CD14-positive monocyte (primary cell): ENCODE results near the gene ERMAP. TPM values are rescaled to one million over a fixed set of nuclear protein-coding genes. Genes with fewer than 3 reads are reported as not detected.

Experiments
- DNase-seq, 3 donors: peaks; one replicate each; pipeline ENCODE4 v3.0.0-alpha.2; 2011 to 2022
- H2AFZ ChIP-seq: 2 replicates; pipeline ENCODE4 v1.6.0; 2012; ENCODE audit warnings: mild to moderate bottlenecking, low read depth, low read length, inconsistent platforms; ENCODE audit not compliant: insufficient read depth, poor library complexity, severe bottlenecking
- H3K27ac ChIP-seq, 2 donors: 1 replicate in 1 of 2; 2 replicates in 1 of 2; pipeline ENCODE4 v1.5.1; 2012 to 2013; ENCODE audit warnings: low read length in 2 of 2, control low read depth in 1 of 2, inconsistent platforms in 1 of 2, low read depth in 1 of 2, mild to moderate bottlenecking in 1 of 2
- H3K27me3 ChIP-seq, 2 donors: one replicate each; pipeline versions ENCODE4 v1.6.0 to v1.6.1; 2011 to 2013; ENCODE audit warnings: low read length in 2 of 2; ENCODE audit not compliant: control insufficient read depth in 2 of 2, insufficient read depth in 2 of 2
- H3K36me3 ChIP-seq, 2 donors: replicated peaks in 1 of 2; 1 replicate in 1 of 2; 2 replicates in 1 of 2; pipeline versions ENCODE4 v1.5.1 to v1.6.1; 2012 to 2013; ENCODE audit warnings: low read length in 2 of 2, control low read depth in 1 of 2, inconsistent platforms in 1 of 2, mild to moderate bottlenecking in 1 of 2; ENCODE audit not compliant: insufficient read depth in 2 of 2, control insufficient read depth in 1 of 2
- H3K4me1 ChIP-seq, 2 donors: 1 replicate in 1 of 2; 2 replicates in 1 of 2; pipeline versions ENCODE4 v1.5.1 to v1.6.1; 2012 to 2013; ENCODE audit warnings: low read length in 2 of 2, control low read depth in 1 of 2, inconsistent platforms in 1 of 2, mild to moderate bottlenecking in 1 of 2, moderate library complexity in 1 of 2; ENCODE audit not compliant: insufficient read depth in 2 of 2, control insufficient read depth in 1 of 2
- H3K4me2 ChIP-seq: replicated peaks from 2 replicates; pipeline ENCODE3; 2012; ENCODE audit warnings: low read length, moderate library complexity, mild to moderate bottlenecking; ENCODE audit not compliant: poor library complexity, severe bottlenecking; ENCODE audit errors: extremely low read depth
- H3K4me3 ChIP-seq, 3 experiments: fragments of 200-600 bp in 1 of 3; sonication (generic) in 1 of 3; replicated peaks in 1 of 3; 1 replicate in 2 of 3; 2 replicates in 1 of 3; pipeline ENCODE4 v1.5.1; 2011 to 2013; ENCODE audit warnings: low read length in 3 of 3, mild to moderate bottlenecking in 3 of 3, control low read depth in 2 of 3, low read depth in 2 of 3, inconsistent platforms in 1 of 3, moderate library complexity in 1 of 3
- H3K79me2 ChIP-seq: 2 replicates; pipeline ENCODE4 v1.6.0; 2012; ENCODE audit warnings: mild to moderate bottlenecking, control low read depth, inconsistent platforms, low read length, moderate library complexity; ENCODE audit not compliant: insufficient read depth
- H3K9ac ChIP-seq: 2 replicates; pipeline ENCODE4 v1.6.0; 2017; ENCODE audit warnings: low read length, mild to moderate bottlenecking; ENCODE audit not compliant: insufficient read depth, poor library complexity, severe bottlenecking
- H3K9me3 ChIP-seq, 2 donors: replicated peaks in 1 of 2; 1 replicate in 1 of 2; 2 replicates in 1 of 2; pipeline versions ENCODE4 v1.5.1 to v1.6.1; 2012 to 2013; ENCODE audit warnings: low read length in 2 of 2, control low read depth in 1 of 2; ENCODE audit not compliant: control insufficient read depth in 1 of 2, insufficient read depth in 1 of 2
- H4K20me1 ChIP-seq: 2 replicates; pipeline ENCODE4 v1.6.0; 2012; ENCODE audit warnings: mild to moderate bottlenecking, low read length, control low read depth, moderate library complexity; ENCODE audit not compliant: insufficient read depth
- H3K27ac Mint-ChIP-seq, 7 donors: one replicate each; pipeline ENCODE4 v1.8.0; 2020; ENCODE audit warnings: mild to moderate bottlenecking in 7 of 7, mixed read lengths in 7 of 7, moderate library complexity in 6 of 7, inconsistent platforms in 2 of 7
- H3K27me3 Mint-ChIP-seq, 3 donors: one replicate each; pipeline ENCODE4 v1.8.0; 2021 to 2022; ENCODE audit warnings: low read depth in 3 of 3, mild to moderate bottlenecking in 3 of 3, mixed read lengths in 3 of 3, moderate library complexity in 3 of 3, inconsistent platforms in 1 of 3
- H3K36me3 Mint-ChIP-seq, 2 donors: one replicate each; pipeline ENCODE4 v1.8.0; 2020; ENCODE audit warnings: mixed read lengths in 2 of 2, inconsistent platforms in 1 of 2, mild to moderate bottlenecking in 1 of 2
- H3K4me1 Mint-ChIP-seq: one replicate; pipeline ENCODE4 v1.8.0; 2020; ENCODE audit warnings: mild to moderate bottlenecking, mixed read lengths
- H3K4me3 Mint-ChIP-seq, 2 donors: one replicate each; pipeline ENCODE4 v1.8.0; 2020; ENCODE audit warnings: mild to moderate bottlenecking in 2 of 2, mixed read lengths in 2 of 2, moderate library complexity in 1 of 2
- H3K9me3 Mint-ChIP-seq, 7 donors: one replicate each; pipeline ENCODE4 v1.8.0; 2020 to 2022; ENCODE audit warnings: mixed read lengths in 7 of 7, mild to moderate bottlenecking in 6 of 7, moderate library complexity in 6 of 7, inconsistent platforms in 2 of 7
- WGBS: methylation state at CpG from one replicate; pipeline ENCODE4 v1.1.5; 2013; ENCODE audit warnings: missing lambda C conversion rate; ENCODE audit not compliant: insufficient coverage; 5-methylcytosine and 5-hydroxymethylcytosine counted together
- intact Hi-C, 2 donors: fragments of 100-400 bp; cut with micrococcal nuclease; formaldehyde crosslinking; loops; one replicate each; pipeline versions ENCODE4 v1.15.0 to v1.15.1; 2023
- polyA plus RNA-seq, 3 donors: library from polyadenylated mRNA; depleted of rRNA in 1 of 3; unstranded in 2 of 3; stranded (reverse) in 1 of 3; fragments of 300-500 nt in 2 of 3; fragments of >200 nt in 1 of 3; fragmentation: Illumina TruSeq in 2 of 3; gene quantifications; 1 replicate in 2 of 3; 2 replicates in 1 of 3; pipeline ENCODE4 v1.2.3, GENCODE V29; 2012 to 2021
- TF ChIP-seq, protein P1 (sequence below): fragments of 200-600 bp; IDR thresholded peaks from one replicate; pipeline ENCODE4 v1.8.0; 2022; ENCODE audit warnings: antibody characterized with exemption, mild to moderate bottlenecking

The ERMAP gene
- polyA plus RNA-seq, 3 donors, result 6.0 to 22.7 (median 8.4) TPM

DNA sequence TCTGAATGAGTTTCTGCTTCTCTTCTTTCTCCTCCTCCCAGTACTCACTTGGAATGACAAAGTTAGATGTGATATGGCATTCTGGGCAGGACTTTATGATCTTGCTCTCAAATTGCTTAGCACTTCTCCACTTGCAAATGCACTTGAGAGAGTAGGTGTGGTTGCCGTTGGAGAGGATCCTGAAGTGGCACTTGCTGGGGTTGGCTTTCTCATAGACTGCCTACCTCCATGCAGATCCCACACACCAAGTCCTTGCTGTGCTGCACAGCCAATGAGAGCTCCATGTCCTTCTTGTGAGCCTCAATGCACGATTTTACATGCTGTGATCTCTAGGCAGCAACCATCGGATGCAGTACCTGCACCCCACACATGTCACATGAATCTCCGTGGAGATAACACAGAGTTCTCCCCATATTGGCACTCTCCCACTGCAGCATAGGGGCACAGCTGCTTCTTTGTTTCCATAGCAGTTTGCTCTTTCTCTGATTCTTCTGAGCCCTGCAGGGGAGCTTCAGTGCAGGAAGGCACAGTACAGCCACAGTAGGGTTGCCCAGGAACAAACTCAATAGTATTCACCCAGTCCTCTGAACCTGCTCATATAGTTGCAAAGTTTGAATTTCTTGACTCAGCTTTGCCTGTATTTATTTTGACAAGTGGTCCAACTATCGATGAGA, 74.7 kb downstream of the ERMAP start:
- H3K9me3 ChIP-seq, result no peaks in the 10 kb centered on the region
- Mint-ChIP-seq H3K36me3 (no peaks in the 10 kb centered on the region), H3K27me3 (peaks cover 0 to 5% (median 3%) of the 10 kb centered on the region in 3 donors), H3K4me3 (no peak overlapping the region), H3K9me3 (peaks cover 2 to 12% (median 6%) of the 10 kb centered on the region in 7 donors), H3K27ac (no peak overlapping the region), H3K4me1 (no peaks in the 10 kb centered on the region)
- TF ChIP-seq, protein P1, sequence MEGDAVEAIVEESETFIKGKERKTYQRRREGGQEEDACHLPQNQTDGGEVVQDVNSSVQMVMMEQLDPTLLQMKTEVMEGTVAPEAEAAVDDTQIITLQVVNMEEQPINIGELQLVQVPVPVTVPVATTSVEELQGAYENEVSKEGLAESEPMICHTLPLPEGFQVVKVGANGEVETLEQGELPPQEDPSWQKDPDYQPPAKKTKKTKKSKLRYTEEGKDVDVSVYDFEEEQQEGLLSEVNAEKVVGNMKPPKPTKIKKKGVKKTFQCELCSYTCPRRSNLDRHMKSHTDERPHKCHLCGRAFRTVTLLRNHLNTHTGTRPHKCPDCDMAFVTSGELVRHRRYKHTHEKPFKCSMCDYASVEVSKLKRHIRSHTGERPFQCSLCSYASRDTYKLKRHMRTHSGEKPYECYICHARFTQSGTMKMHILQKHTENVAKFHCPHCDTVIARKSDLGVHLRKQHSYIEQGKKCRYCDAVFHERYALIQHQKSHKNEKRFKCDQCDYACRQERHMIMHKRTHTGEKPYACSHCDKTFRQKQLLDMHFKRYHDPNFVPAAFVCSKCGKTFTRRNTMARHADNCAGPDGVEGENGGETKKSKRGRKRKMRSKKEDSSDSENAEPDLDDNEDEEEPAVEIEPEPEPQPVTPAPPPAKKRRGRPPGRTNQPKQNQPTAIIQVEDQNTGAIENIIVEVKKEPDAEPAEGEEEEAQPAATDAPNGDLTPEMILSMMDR, result no peak
- H3K9ac ChIP-seq, result no peak overlapping the region
- no peak overlapping the region for H3K27ac ChIP-seq
- H3K4me2 ChIP-seq, result no peak overlapping the region
- H3K79me2 ChIP-seq, result no peaks in the 10 kb centered on the region
- intact Hi-C loops, result no loop called here
- H2AFZ ChIP-seq, result no peak overlapping the region
- no peak for DNase-seq
- no peak overlapping the region for H3K4me3 ChIP-seq
- no peaks in the 10 kb centered on the region for H3K36me3 ChIP-seq
- WGBS, result 94% methylated on average over 2 of the region's 5 CpGs
- H3K4me1 ChIP-seq, result no peaks in the 10 kb centered on the region
- H3K27me3 ChIP-seq, result no peaks in the 10 kb centered on the region
- H4K20me1 ChIP-seq, result no peaks in the 10 kb centered on the region

Other genes with a start within 250 kb of the ERMAP start
- gene PPIH, start 158.7 kb upstream of the ERMAP start, polyA plus RNA-seq, result 10 to 100 TPM; 28.1 to 31.0 (median 28.8) TPM
- gene YBX1, start 134.7 kb upstream of the ERMAP start, polyA plus RNA-seq, result 100 to 1,000 TPM in 1 of 3 donors, 10 to 100 TPM in 2; 65.7 to 301 (median 70.2) TPM
- gene CLDN19, start 76.9 kb upstream of the ERMAP start, polyA plus RNA-seq, result not detected
- gene P3H1, start 50.1 kb upstream of the ERMAP start, polyA plus RNA-seq, result 10 to 100 TPM; 16.8 to 56.9 (median 16.9) TPM
- 1 to 10 TPM; 3.7 to 9.2 (median 4.3) TPM for gene C1orf50, start 49.9 kb upstream of the ERMAP start, polyA plus RNA-seq
- gene TMEM269, start 32.1 kb upstream of the ERMAP start, polyA plus RNA-seq, result under 1 TPM in 1 of 3 donors, not detected in 2; 0.07 TPM
- gene SVBP, start 275 bp downstream of the ERMAP start, polyA plus RNA-seq, result 10 to 100 TPM; 19.5 to 56.1 (median 54.3) TPM
- 1 to 10 TPM; 1.3 to 6.7 (median 1.8) TPM for gene ZNF691, start 29.5 kb downstream of the ERMAP start, polyA plus RNA-seq
- 1 to 10 TPM in 1 of 3 donors, under 1 TPM in 2; 0.56 to 5.0 (median 0.71) TPM for gene SLC2A1, start 141.7 kb downstream of the ERMAP start, polyA plus RNA-seq